ENCODE data around the gene IRF9.
A peak's percentile ranks its signal among the peaks of the same experiment; 100 is the strongest.

The IRF9 gene

GRCh38 chr14:24145219-24145618, 15.8 kb upstream of the IRF9 start:
- Histone ChIP-seq H3K9ac (ENCODE audit: low read depth, low read length) (no peak overlapping the region), H3K4me2 (ENCODE audit: low read length) (peak overlapping the region; percentile 94), H3K4me3 (ENCODE audit: low read length) (peak overlapping the region; percentile 93), H3K27me3 (ENCODE audit: control insufficient read depth, insufficient read depth, low read length) (no peaks in the 10 kb centered on the region), H3K4me1 (ENCODE audit: control insufficient read depth, insufficient read depth, low read length) (peaks cover 34% of the 10 kb centered on the region), H3K36me3 (ENCODE audit: insufficient read depth, low read length) (peaks cover 18% of the 10 kb centered on the region), H3K9me3 (replicated peaks; ENCODE audit: low read length) (no peaks in the 10 kb centered on the region)

DNA sequence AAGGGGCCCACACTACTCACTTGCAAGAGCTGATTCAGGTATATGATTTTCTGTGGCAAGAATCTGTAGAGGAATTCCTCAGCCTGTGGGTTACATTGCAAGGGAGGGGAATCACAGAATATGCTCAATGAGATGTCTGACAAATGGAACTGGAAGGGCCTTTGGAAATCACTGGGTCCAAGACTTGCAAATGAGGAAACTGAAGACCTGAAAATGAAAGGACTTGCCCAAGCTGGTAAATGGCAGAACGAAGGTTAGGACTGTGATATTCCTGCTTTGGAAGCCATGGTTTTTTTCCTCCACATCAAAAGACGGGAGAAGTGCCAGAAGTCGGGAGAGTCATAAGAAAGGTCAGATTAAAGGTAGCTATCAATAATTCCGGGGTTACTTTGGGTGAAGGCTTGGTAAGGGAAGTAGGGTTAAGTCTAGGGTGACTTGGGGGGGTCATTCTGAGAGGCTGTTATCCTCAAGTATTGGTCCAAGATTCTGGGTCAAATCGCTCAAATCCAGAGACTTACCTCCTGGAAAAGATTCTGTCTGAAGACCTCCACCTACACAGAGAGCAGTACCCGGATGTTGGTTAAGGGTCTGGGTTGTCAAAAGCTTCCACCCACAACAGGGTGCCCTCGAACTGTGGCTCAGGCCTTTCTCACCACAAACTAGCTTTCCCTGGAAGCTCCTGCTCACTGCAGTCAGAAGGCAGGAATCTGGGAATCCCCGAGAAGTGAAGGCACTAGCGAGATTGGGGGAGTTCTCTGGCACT, 15.2 kb upstream of the IRF9 start:
- Histone ChIP-seq H3K36me3 (ENCODE audit: insufficient read depth, low read length) (peaks cover 24% of the 10 kb centered on the region), H3K9me3 (replicated peaks; ENCODE audit: low read length) (no peaks in the 10 kb centered on the region), H3K27me3 (ENCODE audit: control insufficient read depth, insufficient read depth, low read length) (no peaks in the 10 kb centered on the region), H3K9ac (ENCODE audit: low read depth, low read length) (peak overlapping the region; percentile 81), H3K4me3 (ENCODE audit: low read length) (peak overlapping the region; percentile 93), H3K4me1 (ENCODE audit: control insufficient read depth, insufficient read depth, low read length) (peaks cover 34% of the 10 kb centered on the region), H3K4me2 (ENCODE audit: low read length) (peak overlapping the region; percentile 94)

DNA sequence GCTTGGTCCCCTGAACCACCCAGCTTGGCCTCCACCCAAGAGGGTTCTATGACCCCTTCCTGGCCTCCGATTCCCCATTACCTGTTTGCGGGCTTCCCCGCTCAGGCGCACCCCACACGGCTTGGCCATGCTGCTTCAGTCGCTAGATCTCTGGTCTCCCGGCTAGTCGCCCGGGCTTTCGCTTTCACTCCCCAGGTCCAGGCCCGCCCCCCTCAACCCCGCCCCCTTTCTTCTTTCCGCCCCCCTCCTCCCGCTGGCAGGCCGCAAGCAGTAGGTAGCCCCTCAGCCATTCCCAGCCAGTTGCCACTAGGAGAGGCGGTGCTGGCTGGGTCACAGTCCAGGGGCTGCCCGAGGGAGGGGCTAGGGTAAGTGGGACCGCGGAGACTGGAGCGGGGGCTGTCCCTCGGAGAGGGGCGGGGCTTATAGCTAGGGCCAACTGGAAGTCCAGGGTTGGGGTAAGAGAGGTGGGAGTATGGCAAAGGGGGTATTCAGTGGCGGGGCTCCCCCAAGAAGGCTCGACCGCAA, 14.6 kb upstream of the IRF9 start, which contains the start of gene PSME2:
PSME2 (minus strand) TSS at position 158 of the 525 bp plus-strand sequence; CDS start at position 129, 29 bp downstream.
- Histone ChIP-seq H3K4me1 (ENCODE audit: control insufficient read depth, insufficient read depth, low read length) (peaks cover 34% of the 10 kb centered on the region), H3K9me3 (replicated peaks; ENCODE audit: low read length) (no peaks in the 10 kb centered on the region), H3K27me3 (ENCODE audit: control insufficient read depth, insufficient read depth, low read length) (no peaks in the 10 kb centered on the region), H3K36me3 (ENCODE audit: insufficient read depth, low read length) (peaks cover 30% of the 10 kb centered on the region), H3K4me2 (ENCODE audit: low read length) (peak within 1 kb of the TSS; percentile 95), H3K9ac (ENCODE audit: low read depth, low read length) (peak within 1 kb of the TSS; percentile 90), H3K4me3 (ENCODE audit: low read length) (peak within 1 kb of the TSS; percentile 93)

DNA sequence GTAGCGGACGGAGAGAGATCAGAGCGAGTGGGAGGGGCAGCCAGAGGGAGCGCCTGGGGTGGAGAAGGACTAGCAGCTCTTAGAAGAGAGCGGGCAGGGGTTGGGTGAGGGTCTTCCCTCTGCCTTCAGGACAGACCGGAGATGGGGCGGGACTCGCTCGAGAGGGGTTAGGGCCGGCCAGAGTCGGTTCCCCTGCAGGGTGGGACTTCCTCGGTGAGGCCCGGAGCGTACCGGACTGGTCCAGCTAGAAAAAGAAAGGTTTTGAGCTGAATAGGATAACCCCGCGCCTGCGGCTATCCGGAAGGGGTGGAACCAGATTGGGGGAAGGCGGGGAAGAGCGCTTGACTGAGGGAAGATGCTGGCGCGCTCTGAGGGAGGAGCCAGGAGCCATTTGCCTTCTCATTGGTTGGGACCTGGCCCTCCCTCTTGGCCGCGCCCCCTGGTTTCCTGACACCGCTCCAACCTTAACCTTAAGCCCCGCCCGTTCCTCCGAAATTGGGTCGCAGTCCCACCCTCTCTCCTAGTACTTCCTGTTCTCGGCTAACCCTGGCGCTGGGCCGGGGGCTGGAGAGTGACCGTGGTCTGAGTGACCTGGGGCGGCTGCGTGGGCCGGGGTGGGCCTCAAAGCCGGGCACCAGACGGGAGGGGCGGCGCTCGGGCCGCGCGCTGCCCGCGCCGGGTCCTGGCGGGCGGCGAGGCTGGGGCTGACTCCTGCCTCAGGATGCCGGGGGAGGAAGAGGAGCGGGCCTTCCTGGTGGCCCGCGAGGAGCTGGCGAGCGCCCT, 13.9 kb upstream of the IRF9 start, which contains the start of gene RNF31:
RNF31 (plus strand) TSS at position 521 of the 783 bp plus-strand sequence; CDS start at position 722, 201 bp downstream.
- peaks cover 37% of the 10 kb centered on the region for H3K36me3 ChIP-seq (ENCODE audit: insufficient read depth, low read length)
- H3K4me3 ChIP-seq (ENCODE audit: low read length) = peak within 1 kb of the TSS; percentile 93
- peak within 1 kb of the TSS; percentile 90 for H3K9ac ChIP-seq (ENCODE audit: low read depth, low read length)
- no peaks in the 10 kb centered on the region for H3K27me3 ChIP-seq (ENCODE audit: control insufficient read depth, insufficient read depth, low read length)
- H3K9me3 ChIP-seq (replicated peaks; ENCODE audit: low read length) = no peaks in the 10 kb centered on the region
- peak within 1 kb of the TSS; percentile 95 for H3K4me2 ChIP-seq (ENCODE audit: low read length)
- H3K4me1 ChIP-seq (ENCODE audit: control insufficient read depth, insufficient read depth, low read length) = peaks cover 29% of the 10 kb centered on the region

DNA sequence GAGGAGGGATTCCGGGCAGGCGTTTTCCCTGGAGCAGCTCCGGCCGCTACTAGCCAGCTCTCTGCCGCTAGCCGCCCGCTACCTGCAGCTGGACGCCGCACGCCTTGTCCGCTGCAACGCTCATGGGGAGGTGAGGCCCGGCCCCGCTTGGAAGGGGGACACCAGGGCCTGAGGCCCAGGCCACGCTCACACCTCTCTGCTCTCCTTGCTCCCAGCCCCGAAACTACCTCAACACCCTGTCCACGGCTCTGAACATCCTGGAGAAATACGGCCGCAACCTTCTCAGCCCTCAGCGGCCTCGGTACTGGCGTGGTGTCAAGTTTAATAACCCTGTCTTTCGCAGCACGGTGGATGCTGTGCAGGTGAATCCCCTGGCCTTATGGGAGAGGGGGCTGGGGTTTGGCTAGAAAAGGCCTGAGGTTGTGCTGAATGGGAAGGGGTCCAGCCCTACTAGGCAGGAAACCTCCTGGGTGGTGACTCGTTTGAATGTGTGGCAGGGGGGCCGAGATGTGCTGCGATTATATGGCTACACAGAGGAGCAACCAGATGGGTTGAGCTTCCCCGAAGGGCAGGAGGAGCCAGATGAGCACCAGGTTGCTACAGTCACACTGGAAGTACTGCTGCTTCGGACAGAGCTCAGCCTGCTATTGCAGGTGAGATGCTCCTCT, 13.2 kb upstream of the IRF9 start:
- H3K36me3 ChIP-seq (ENCODE audit: insufficient read depth, low read length) = peaks cover 40% of the 10 kb centered on the region
- H3K4me2 ChIP-seq (ENCODE audit: low read length) = peak overlapping the region; percentile 95
- H3K9me3 ChIP-seq (replicated peaks; ENCODE audit: low read length) = no peaks in the 10 kb centered on the region
- no peaks in the 10 kb centered on the region for H3K27me3 ChIP-seq (ENCODE audit: control insufficient read depth, insufficient read depth, low read length)
- H3K4me3 ChIP-seq (ENCODE audit: low read length) = peak overlapping the region; percentile 93
- H3K9ac ChIP-seq (ENCODE audit: low read depth, low read length) = peak overlapping the region; percentile 90
- H3K4me1 ChIP-seq (ENCODE audit: control insufficient read depth, insufficient read depth, low read length) = peaks cover 29% of the 10 kb centered on the region

DNA sequence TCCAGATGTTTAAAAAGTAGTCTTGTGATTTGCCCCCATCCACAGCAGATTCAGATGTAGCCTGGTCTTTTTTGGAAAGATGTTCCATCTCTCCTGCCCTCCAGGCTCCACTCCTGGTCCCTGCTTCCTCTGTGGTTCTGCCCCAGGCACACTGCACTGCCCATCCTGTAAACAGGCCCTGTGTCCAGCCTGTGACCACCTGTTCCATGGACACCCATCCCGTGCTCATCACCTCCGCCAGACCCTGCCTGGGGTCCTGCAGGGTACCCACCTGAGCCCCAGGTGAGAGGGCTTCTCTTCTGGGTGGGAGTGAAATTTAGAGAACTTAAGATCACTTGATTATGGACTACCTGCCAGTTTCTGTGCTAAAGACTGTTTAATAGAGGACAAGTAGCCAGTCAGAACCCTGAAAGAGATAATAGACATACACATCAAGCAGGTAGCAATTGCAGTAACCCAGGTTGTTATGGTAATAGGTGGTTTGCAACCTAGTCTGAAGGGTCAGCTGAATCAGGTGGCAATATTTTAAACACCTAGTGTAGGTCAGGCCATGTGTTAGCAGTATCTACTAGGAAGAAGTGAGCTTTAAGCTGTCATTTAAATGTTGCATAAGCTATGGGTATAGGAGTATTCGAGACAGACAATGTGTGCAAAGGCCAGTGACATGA, 11.6 kb upstream of the IRF9 start:
- Histone ChIP-seq H3K4me3 (ENCODE audit: low read length) (no peak overlapping the region), H3K27me3 (ENCODE audit: control insufficient read depth, insufficient read depth, low read length) (no peaks in the 10 kb centered on the region), H3K36me3 (ENCODE audit: insufficient read depth, low read length) (peaks cover 34% of the 10 kb centered on the region), H3K4me2 (ENCODE audit: low read length) (no peak overlapping the region), H3K9ac (ENCODE audit: low read depth, low read length) (no peak overlapping the region), H3K9me3 (replicated peaks; ENCODE audit: low read length) (no peaks in the 10 kb centered on the region), H3K4me1 (ENCODE audit: control insufficient read depth, insufficient read depth, low read length) (peaks cover 18% of the 10 kb centered on the region)

DNA sequence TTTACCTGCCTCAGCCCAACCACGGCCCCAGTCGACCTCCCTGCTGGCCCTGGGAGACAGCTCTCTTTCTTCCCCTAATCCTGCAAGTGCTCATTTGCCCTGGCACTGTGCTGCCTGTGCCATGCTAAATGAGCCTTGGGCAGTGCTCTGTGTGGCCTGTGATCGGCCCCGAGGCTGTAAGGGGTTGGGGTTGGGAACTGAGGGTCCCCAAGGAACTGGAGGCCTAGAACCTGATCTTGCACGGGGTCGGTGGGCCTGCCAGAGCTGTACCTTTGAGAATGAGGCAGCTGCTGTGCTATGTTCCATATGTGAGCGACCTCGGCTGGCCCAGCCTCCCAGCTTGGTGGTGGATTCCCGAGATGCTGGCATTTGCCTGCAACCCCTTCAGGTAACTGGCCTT, 11.0 kb upstream of the IRF9 start:
- H3K4me3 ChIP-seq (ENCODE audit: low read length) = no peak overlapping the region
- H3K9me3 ChIP-seq (replicated peaks; ENCODE audit: low read length) = no peaks in the 10 kb centered on the region
- no peak overlapping the region for H3K9ac ChIP-seq (ENCODE audit: low read depth, low read length)
- peaks cover 18% of the 10 kb centered on the region for H3K4me1 ChIP-seq (ENCODE audit: control insufficient read depth, insufficient read depth, low read length)
- no peak overlapping the region for H3K4me2 ChIP-seq (ENCODE audit: low read length)
- H3K36me3 ChIP-seq (ENCODE audit: insufficient read depth, low read length) = peaks cover 39% of the 10 kb centered on the region
- H3K27me3 ChIP-seq (ENCODE audit: control insufficient read depth, insufficient read depth, low read length) = no peaks in the 10 kb centered on the region

- Histone ChIP-seq H3K36me3 (ENCODE audit: insufficient read depth, low read length) (peaks cover 44% of the 10 kb centered on the region), H3K4me3 (ENCODE audit: low read length) (no peak overlapping the region), H3K4me2 (ENCODE audit: low read length) (no peak overlapping the region), H3K9me3 (replicated peaks; ENCODE audit: low read length) (no peaks in the 10 kb centered on the region), H3K27me3 (ENCODE audit: control insufficient read depth, insufficient read depth, low read length) (no peaks in the 10 kb centered on the region), H3K4me1 (ENCODE audit: control insufficient read depth, insufficient read depth, low read length) (peaks cover 13% of the 10 kb centered on the region), H3K9ac (ENCODE audit: low read depth, low read length) (no peak overlapping the region)
Measured at GRCh38 chr14:24150567-24150966, 10.5 kb upstream of the IRF9 start.

DNA sequence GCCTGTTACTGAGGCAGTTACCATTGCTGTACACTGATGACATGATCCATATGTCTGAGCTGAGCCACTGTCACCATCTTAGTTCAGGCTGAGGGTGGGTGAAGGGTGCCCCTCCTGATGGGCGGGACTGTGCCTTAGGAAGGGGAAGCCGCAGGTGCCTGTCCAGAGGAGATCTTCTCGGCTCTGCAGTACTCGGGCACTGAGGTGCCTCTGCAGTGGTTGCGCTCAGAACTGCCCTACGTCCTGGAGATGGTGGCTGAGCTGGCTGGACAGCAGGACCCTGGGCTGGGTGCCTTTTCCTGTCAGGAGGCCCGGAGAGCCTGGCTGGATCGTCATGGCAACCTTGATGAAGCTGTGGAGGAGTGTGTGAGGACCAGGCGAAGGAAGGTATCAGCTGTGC, 10.1 kb upstream of the IRF9 start:
- H3K9me3 ChIP-seq (replicated peaks; ENCODE audit: low read length) = no peaks in the 10 kb centered on the region
- H3K4me2 ChIP-seq (ENCODE audit: low read length) = no peak overlapping the region
- no peak overlapping the region for H3K4me3 ChIP-seq (ENCODE audit: low read length)
- no peak overlapping the region for H3K9ac ChIP-seq (ENCODE audit: low read depth, low read length)
- peaks cover 48% of the 10 kb centered on the region for H3K36me3 ChIP-seq (ENCODE audit: insufficient read depth, low read length)
- peaks cover 8% of the 10 kb centered on the region for H3K4me1 ChIP-seq (ENCODE audit: control insufficient read depth, insufficient read depth, low read length)
- H3K27me3 ChIP-seq (ENCODE audit: control insufficient read depth, insufficient read depth, low read length) = no peaks in the 10 kb centered on the region

GRCh38 chr14:24151404-24152080, 9.5 kb upstream of the IRF9 start:
- no peaks in the 10 kb centered on the region for H3K27me3 ChIP-seq (ENCODE audit: control insufficient read depth, insufficient read depth, low read length)
- no peaks in the 10 kb centered on the region for H3K9me3 ChIP-seq (replicated peaks; ENCODE audit: low read length)
- no peak overlapping the region for H3K9ac ChIP-seq (ENCODE audit: low read depth, low read length)
- H3K4me3 ChIP-seq (ENCODE audit: low read length) = no peak overlapping the region
- H3K4me1 ChIP-seq (ENCODE audit: control insufficient read depth, insufficient read depth, low read length) = peaks cover 7% of the 10 kb centered on the region
- peaks cover 49% of the 10 kb centered on the region for H3K36me3 ChIP-seq (ENCODE audit: insufficient read depth, low read length)
- H3K4me2 ChIP-seq (ENCODE audit: low read length) = no peak overlapping the region

All from skeletal muscle satellite cell (primary cell).